Parathyroid adenoma (tissue), 2 donors: ENCODE results near the gene TBL1XR1.

Experiments used
- H2AFZ ChIP-seq: fragments of 300-600 bp; sonication (generic); one replicate; pipeline ENCODE4 v1.7.0; 2017; ENCODE audit warnings: antibody characterized with exemption, mild to moderate bottlenecking
- H3K27ac ChIP-seq: fragments of 300-600 bp; sonication (generic); one replicate; pipeline ENCODE4 v1.7.0; 2017
- H3K27me3 ChIP-seq: fragments of 300-600 bp; sonication (generic); one replicate; pipeline ENCODE4 v1.7.0; 2017; ENCODE audit warnings: low read length; ENCODE audit not compliant: control insufficient read depth, insufficient read depth
- H3K36me3 ChIP-seq: fragments of 300-600 bp; sonication (generic); one replicate; pipeline ENCODE4 v1.7.0; 2017; ENCODE audit warnings: low read length; ENCODE audit not compliant: control insufficient read depth, insufficient read depth
- H3K4me1 ChIP-seq: fragments of 300-600 bp; sonication (generic); one replicate; pipeline ENCODE4 v1.7.0; 2017; ENCODE audit warnings: control low read depth
- H3K4me2 ChIP-seq: fragments of 300-600 bp; sonication (generic); one replicate; pipeline ENCODE4 v1.7.0; 2017; ENCODE audit warnings: low read length
- H3K4me3 ChIP-seq: fragments of 300-600 bp; sonication (generic); one replicate; pipeline ENCODE4 v1.7.0; 2017; ENCODE audit warnings: low read depth, low read length
- H3K79me2 ChIP-seq: fragments of 300-600 bp; sonication (generic); one replicate; pipeline ENCODE4 v1.7.0; 2017; ENCODE audit warnings: control low read depth
- H3K9ac ChIP-seq: fragments of 300-600 bp; sonication (generic); one replicate; pipeline ENCODE4 v1.7.0; 2017; ENCODE audit warnings: mild to moderate bottlenecking
- H3K9me3 ChIP-seq: fragments of 300-600 bp; sonication (generic); one replicate; pipeline ENCODE4 v1.7.0; 2017; ENCODE audit warnings: low read length; ENCODE audit not compliant: control insufficient read depth
- CTCF ChIP-seq: fragments of 300-600 bp; sonication (generic); IDR thresholded peaks from one replicate; pipeline ENCODE4 v1.7.0; 2017; ENCODE audit warnings: antibody characterized with exemption, mild to moderate bottlenecking
- donor health status: primary hyperparathyroidism.

TBL1XR1 gene

GRCh38 chr3:177069514-177070329 is 127.6 kb downstream of the TBL1XR1 start:
- peaks cover 3% of the 10 kb centered on the region for H3K4me1 ChIP-seq
- H3K79me2 ChIP-seq: peaks cover 33% of the 10 kb centered on the region
- H3K27me3 ChIP-seq: no peaks in the 10 kb centered on the region
- no peak overlapping the region for H3K27ac ChIP-seq
- no peak overlapping the region for H3K9ac ChIP-seq
- TF ChIP-seq CTCF: no peak
- H3K4me2 ChIP-seq: no peak overlapping the region
- H3K9me3 ChIP-seq: no peaks in the 10 kb centered on the region
- H2AFZ ChIP-seq: no peak overlapping the region
- no peak overlapping the region for H3K4me3 ChIP-seq
- H3K36me3 ChIP-seq: no peaks in the 10 kb centered on the region

- Histone ChIP-seq H3K4me1 (peaks cover 3% of the 10 kb centered on the region), H2AFZ (no peak overlapping the region), H3K27ac (no peak overlapping the region), H3K36me3 (no peaks in the 10 kb centered on the region), H3K9me3 (no peaks in the 10 kb centered on the region), H3K4me2 (no peak overlapping the region), H3K79me2 (peaks cover 30% of the 10 kb centered on the region), H3K27me3 (no peaks in the 10 kb centered on the region), H3K4me3 (no peak overlapping the region), H3K9ac (no peak overlapping the region)
- TF ChIP-seq CTCF: no peak
These were observed 128.3 kb downstream of the TBL1XR1 start for GRCh38 chr3:177068967-177069366.

- Histone ChIP-seq H3K27me3 (no peaks in the 10 kb centered on the region), H3K9ac (no peak overlapping the region), H2AFZ (no peak overlapping the region), H3K36me3 (no peaks in the 10 kb centered on the region), H3K79me2 (peaks cover 15% of the 10 kb centered on the region), H3K9me3 (no peaks in the 10 kb centered on the region), H3K27ac (no peak overlapping the region), H3K4me2 (no peak overlapping the region), H3K4me3 (no peak overlapping the region), H3K4me1 (peaks cover 3% of the 10 kb centered on the region)
- TF ChIP-seq CTCF: no peak
These were observed 131.2 kb downstream of the TBL1XR1 start for GRCh38 chr3:177066068-177066467.

GRCh38 chr3:177065285-177066033 is 131.8 kb downstream of the TBL1XR1 start:
- Histone ChIP-seq H3K27ac (no peak overlapping the region), H3K79me2 (peaks cover 16% of the 10 kb centered on the region), H2AFZ (no peak overlapping the region), H3K9me3 (no peaks in the 10 kb centered on the region), H3K4me2 (no peak overlapping the region), H3K4me1 (peaks cover 3% of the 10 kb centered on the region), H3K9ac (no peak overlapping the region), H3K27me3 (no peaks in the 10 kb centered on the region), H3K36me3 (no peaks in the 10 kb centered on the region), H3K4me3 (no peak overlapping the region)
- TF ChIP-seq CTCF: no peak
